ENCODE data around the gene TMEM256. TPM values are rescaled to one million over a fixed set of nuclear protein-coding genes. Genes with fewer than 3 reads are reported as not detected.

The TMEM256 gene
- total and polyA plus RNA-seq, 9 of the 15 experiments (the other 6 are each of a cell fraction or from before 2014, with no cell fraction given), result 43.4 to 177 (median 68.5) TPM

- TF ChIP-seq, protein P1, sequence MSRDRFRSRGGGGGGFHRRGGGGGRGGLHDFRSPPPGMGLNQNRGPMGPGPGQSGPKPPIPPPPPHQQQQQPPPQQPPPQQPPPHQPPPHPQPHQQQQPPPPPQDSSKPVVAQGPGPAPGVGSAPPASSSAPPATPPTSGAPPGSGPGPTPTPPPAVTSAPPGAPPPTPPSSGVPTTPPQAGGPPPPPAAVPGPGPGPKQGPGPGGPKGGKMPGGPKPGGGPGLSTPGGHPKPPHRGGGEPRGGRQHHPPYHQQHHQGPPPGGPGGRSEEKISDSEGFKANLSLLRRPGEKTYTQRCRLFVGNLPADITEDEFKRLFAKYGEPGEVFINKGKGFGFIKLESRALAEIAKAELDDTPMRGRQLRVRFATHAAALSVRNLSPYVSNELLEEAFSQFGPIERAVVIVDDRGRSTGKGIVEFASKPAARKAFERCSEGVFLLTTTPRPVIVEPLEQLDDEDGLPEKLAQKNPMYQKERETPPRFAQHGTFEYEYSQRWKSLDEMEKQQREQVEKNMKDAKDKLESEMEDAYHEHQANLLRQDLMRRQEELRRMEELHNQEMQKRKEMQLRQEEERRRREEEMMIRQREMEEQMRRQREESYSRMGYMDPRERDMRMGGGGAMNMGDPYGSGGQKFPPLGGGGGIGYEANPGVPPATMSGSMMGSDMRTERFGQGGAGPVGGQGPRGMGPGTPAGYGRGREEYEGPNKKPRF (IDR thresholded peaks at IDR 0.05; ENCODE audit: low read depth, low read length), result no peak
- TF ChIP-seq ZNF384 (IDR thresholded peaks at IDR 0.05; ENCODE audit: low read depth, low read length), result no peak
- no peak for TF ChIP-seq RBM22 (IDR thresholded peaks at IDR 0.05; ENCODE audit: low read depth, low read length, poor library complexity, severe bottlenecking)
- peak; percentile 80 for TF ChIP-seq EGR1 (conservative IDR thresholded peaks at IDR 0.05)
- TF ChIP-seq, protein P2, sequence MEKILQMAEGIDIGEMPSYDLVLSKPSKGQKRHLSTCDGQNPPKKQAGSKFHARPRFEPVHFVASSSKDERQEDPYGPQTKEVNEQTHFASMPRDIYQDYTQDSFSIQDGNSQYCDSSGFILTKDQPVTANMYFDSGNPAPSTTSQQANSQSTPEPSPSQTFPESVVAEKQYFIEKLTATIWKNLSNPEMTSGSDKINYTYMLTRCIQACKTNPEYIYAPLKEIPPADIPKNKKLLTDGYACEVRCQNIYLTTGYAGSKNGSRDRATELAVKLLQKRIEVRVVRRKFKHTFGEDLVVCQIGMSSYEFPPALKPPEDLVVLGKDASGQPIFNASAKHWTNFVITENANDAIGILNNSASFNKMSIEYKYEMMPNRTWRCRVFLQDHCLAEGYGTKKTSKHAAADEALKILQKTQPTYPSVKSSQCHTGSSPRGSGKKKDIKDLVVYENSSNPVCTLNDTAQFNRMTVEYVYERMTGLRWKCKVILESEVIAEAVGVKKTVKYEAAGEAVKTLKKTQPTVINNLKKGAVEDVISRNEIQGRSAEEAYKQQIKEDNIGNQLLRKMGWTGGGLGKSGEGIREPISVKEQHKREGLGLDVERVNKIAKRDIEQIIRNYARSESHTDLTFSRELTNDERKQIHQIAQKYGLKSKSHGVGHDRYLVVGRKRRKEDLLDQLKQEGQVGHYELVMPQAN (IDR thresholded peaks at IDR 0.05; ENCODE audit: borderline replicate concordance), result peak; percentile 55; the same call in 1 of the 2 replicates
- TF ChIP-seq, protein P3, sequence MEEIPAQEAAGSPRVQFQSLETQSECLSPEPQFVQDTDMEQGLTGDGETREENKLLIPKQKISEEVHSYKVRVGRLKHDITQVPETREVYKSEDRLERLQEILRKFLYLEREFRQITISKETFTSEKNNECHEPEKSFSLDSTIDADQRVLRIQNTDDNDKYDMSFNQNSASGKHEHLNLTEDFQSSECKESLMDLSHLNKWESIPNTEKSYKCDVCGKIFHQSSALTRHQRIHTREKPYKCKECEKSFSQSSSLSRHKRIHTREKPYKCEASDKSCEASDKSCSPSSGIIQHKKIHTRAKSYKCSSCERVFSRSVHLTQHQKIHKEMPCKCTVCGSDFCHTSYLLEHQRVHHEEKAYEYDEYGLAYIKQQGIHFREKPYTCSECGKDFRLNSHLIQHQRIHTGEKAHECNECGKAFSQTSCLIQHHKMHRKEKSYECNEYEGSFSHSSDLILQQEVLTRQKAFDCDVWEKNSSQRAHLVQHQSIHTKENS (CRISPR knock-in tag; IDR thresholded peaks at IDR 0.05), result no peak
- no peak for TF ChIP-seq FOXP1 (CRISPR knock-in tag; IDR thresholded peaks at IDR 0.05)
- no peak for TF ChIP-seq HDAC3 (IDR thresholded peaks at IDR 0.05; ENCODE audit: borderline replicate concordance, partially characterized antibody)
- no peak for TF ChIP-seq HNRNPL (IDR thresholded peaks at IDR 0.05; ENCODE audit: low read depth, low read length)
- no peak for TF ChIP-seq ETS1 (conservative IDR thresholded peaks at IDR 0.05; ENCODE audit: control insufficient read depth, low read depth, low read length)
- TF ChIP-seq ZBTB7A (IDR thresholded peaks at IDR 0.05; ENCODE audit: borderline replicate concordance, control insufficient read depth, low read depth, low read length), result peak; percentile 89
- TF ChIP-seq, protein P4, sequence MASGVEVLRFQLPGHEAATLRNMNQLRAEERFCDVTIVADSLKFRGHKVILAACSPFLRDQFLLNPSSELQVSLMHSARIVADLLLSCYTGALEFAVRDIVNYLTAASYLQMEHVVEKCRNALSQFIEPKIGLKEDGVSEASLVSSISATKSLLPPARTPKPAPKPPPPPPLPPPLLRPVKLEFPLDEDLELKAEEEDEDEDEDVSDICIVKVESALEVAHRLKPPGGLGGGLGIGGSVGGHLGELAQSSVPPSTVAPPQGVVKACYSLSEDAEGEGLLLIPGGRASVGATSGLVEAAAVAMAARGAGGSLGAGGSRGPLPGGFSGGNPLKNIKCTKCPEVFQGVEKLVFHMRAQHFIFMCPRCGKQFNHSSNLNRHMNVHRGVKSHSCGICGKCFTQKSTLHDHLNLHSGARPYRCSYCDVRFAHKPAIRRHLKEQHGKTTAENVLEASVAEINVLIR (CRISPR knock-in tag; IDR thresholded peaks at IDR 0.05), result no peak
- TF ChIP-seq ETV1 (tag; conservative IDR thresholded peaks at IDR 0.05; ENCODE audit: low read depth), result no peak
- no peak for TF ChIP-seq PCBP1 (IDR thresholded peaks at IDR 0.05; ENCODE audit: low read depth, low read length, poor library complexity, severe bottlenecking)
- no peak for TF ChIP-seq ASH1L (IDR thresholded peaks at IDR 0.05; ENCODE audit: borderline replicate concordance, low read depth, partially characterized antibody)
- no peak for TF ChIP-seq PHF20 (IDR thresholded peaks at IDR 0.05; ENCODE audit: partially characterized antibody)
- no peak for TF ChIP-seq IFI16 (CRISPR knock-in tag; IDR thresholded peaks at IDR 0.05)
- no peak for TF ChIP-seq ELF2 (CRISPR knock-in tag; IDR thresholded peaks at IDR 0.05)
- TF ChIP-seq FOXJ3 (CRISPR knock-in tag; IDR thresholded peaks at IDR 0.05), result no peak
Measured at GRCh38 chr17:7435676-7436555, 32.0 kb upstream of the TMEM256 start (continued).
